Caco-2 (cell line): ENCODE measurements around the gene YPEL3. TPM values are rescaled to one million over a fixed set of nuclear protein-coding genes. Genes with fewer than 3 reads are reported as not detected.

ENCODE experiments used
- BruUV-seq: library from RNA; stranded (reverse); fragments of 400-500 nt; replicated peaks from 2 replicates; lab custom pipeline; 2021; lab: Mats Ljungman, UMichigan
- CTCF ChIA-PET: fragments of 300-600 bp; sonication (Branson Sonifier 250); formaldehyde crosslinking; loops from one replicate; lab custom pipeline; 2022; ENCODE audit warnings: antibody characterized with exemption; lab: Charles Lee
- POLR2A ChIA-PET: fragments of 300-600 bp; sonication (Branson Sonifier 250); formaldehyde crosslinking; loops from one replicate; lab custom pipeline; 2022; ENCODE audit warnings: antibody characterized with exemption; lab: Charles Lee
- DNase-seq, 2 experiments: peaks; one replicate each; pipeline versions ENCODE4 v3.0.0 to v3.0.0-alpha.2; 2020 to 2022
- H3K27me3 ChIP-seq: replicated peaks from 2 replicates; pipeline ENCODE4 v1.6.0; 2011; ENCODE audit warnings: low read length; ENCODE audit not compliant: control insufficient read depth, insufficient read depth
- H3K36me3 ChIP-seq: 2 replicates; pipeline ENCODE4 v1.5.1; 2011; ENCODE audit warnings: low read length; ENCODE audit not compliant: control insufficient read depth, insufficient read depth
- H3K4me1 ChIP-seq: fragments of 250-450 bp; sonication (Bioruptor Pico); 2 replicates; pipeline ENCODE4 v1.5.1; 2020; ENCODE audit warnings: mild to moderate bottlenecking
- H3K4me3 ChIP-seq: 2 replicates; pipeline ENCODE4 v1.5.1; 2011; ENCODE audit warnings: low read depth, mild to moderate bottlenecking, control low read depth, low read length
- H3K9me3 ChIP-seq: fragments of 250-450 bp; sonication (Bioruptor Pico); 2 replicates; pipeline ENCODE4 v1.5.1; 2020; ENCODE audit warnings: mild to moderate bottlenecking, moderate library complexity
- H3K27ac Mint-ChIP-seq: one replicate; pipeline ENCODE4 v1.8.0; 2022; ENCODE audit warnings: mixed read lengths; ENCODE audit not compliant: unreplicated experiment
- H3K27me3 Mint-ChIP-seq: one replicate; pipeline ENCODE4 v1.8.0; 2022; ENCODE audit warnings: mixed read lengths; ENCODE audit not compliant: insufficient read depth, unreplicated experiment
- H3K36me3 Mint-ChIP-seq: one replicate; pipeline ENCODE4 v1.8.0; 2022; ENCODE audit warnings: mild to moderate bottlenecking, mixed read lengths; ENCODE audit not compliant: insufficient read depth, unreplicated experiment
- H3K4me1 Mint-ChIP-seq: one replicate; pipeline ENCODE4 v1.8.0; 2022; ENCODE audit warnings: low read depth, mixed read lengths; ENCODE audit not compliant: unreplicated experiment
- H3K4me3 Mint-ChIP-seq: one replicate; pipeline ENCODE4 v1.8.0; 2022; ENCODE audit warnings: mild to moderate bottlenecking, moderate library complexity, mixed read lengths; ENCODE audit not compliant: unreplicated experiment
- H3K9me3 Mint-ChIP-seq: one replicate; pipeline ENCODE4 v1.8.0; 2022; ENCODE audit warnings: mixed read lengths; ENCODE audit not compliant: unreplicated experiment
- CTCF ChIP-seq, 2 experiments: fragments of 200-600 bp in 1 of 2; IDR thresholded peaks; 1 replicate in 1 of 2; 2 replicates in 1 of 2; pipeline versions ENCODE4 v1.5.1 to v1.8.0; 2011 to 2022; ENCODE audit warnings: antibody characterized with exemption in 1 of 2, control low read depth in 1 of 2, inconsistent platforms in 1 of 2, low read depth in 1 of 2, low read length in 1 of 2, mild to moderate bottlenecking in 1 of 2, moderate library complexity in 1 of 2; ENCODE audit not compliant: insufficient read depth in 1 of 2, severe bottlenecking in 1 of 2, unreplicated experiment in 1 of 2
- intact Hi-C: fragments of 100-400 bp; cut with micrococcal nuclease; formaldehyde crosslinking; loops from one replicate; pipeline ENCODE4 v1.10.0; 2022; ENCODE audit not compliant: unreplicated experiment
- total RNA-seq: library from RNA; stranded (reverse); gene quantifications from 2 replicates; pipeline ENCODE4 v1.2.3, GENCODE V29; 2022

The YPEL3 gene
- total RNA-seq, 1 experiment from 2014 or later: 26.3 TPM

- BruUV-seq: no TSS peak
- peaks cover 6% of the 10 kb centered on the region for H3K4me1 Mint-ChIP-seq
- no peak for TF ChIP-seq CTCF (IDR thresholded peaks at IDR 0.05; ENCODE audit: insufficient read depth in 1 of 2, low read depth in 1 of 2, low read length in 1 of 2, severe bottlenecking in 1 of 2, unreplicated experiment in 1 of 2)
- H3K27me3 ChIP-seq: no peaks in the 10 kb centered on the region
- peaks cover 15% of the 10 kb centered on the region for H3K36me3 Mint-ChIP-seq
- peak overlapping the region; percentile 92 for H3K4me3 ChIP-seq
- peak overlapping the region; percentile 84 for H3K27ac Mint-ChIP-seq
- POLR2A ChIA-PET: no interaction called here
- peak overlapping the region; percentile 85 for H3K4me3 Mint-ChIP-seq
- H3K36me3 ChIP-seq: peaks cover 1% of the 10 kb centered on the region; the same call in 1 of the 2 replicates
- peak in 1 of 2 experiments; percentile 48 for DNase-seq
- CTCF ChIA-PET: interaction anchor here (1.5 kb wide), 1 partner anchor 61 kb away, joined by 4 read pairs; the partner anchor contains the start of gene CORO1A
- H3K4me1 ChIP-seq: peaks cover 7% of the 10 kb centered on the region
- H3K9me3 Mint-ChIP-seq: no peaks in the 10 kb centered on the region
- no peaks in the 10 kb centered on the region for H3K27me3 Mint-ChIP-seq
- intact Hi-C loops: loop anchor here (2.0 kb wide), 1 partner anchor 20 kb away; no protein-coding TSS in a partner anchor
- H3K9me3 ChIP-seq: no peaks in the 10 kb centered on the region
These were observed 26.7 kb upstream of the YPEL3 start for GRCh38 chr16:30122604-30123160.

GRCh38 chr16:30121741-30122571 is 25.9 kb upstream of the YPEL3 start:
- no peaks in the 10 kb centered on the region for H3K27me3 Mint-ChIP-seq
- intact Hi-C loops: loop anchor here (2.0 kb wide), 1 partner anchor 21 kb away; no protein-coding TSS in a partner anchor
- DNase-seq: no peak
- no peaks in the 10 kb centered on the region for H3K9me3 ChIP-seq
- ChIA-PET POLR2A (no interaction called here), CTCF (no interaction called here)
- H3K9me3 Mint-ChIP-seq: no peaks in the 10 kb centered on the region
- H3K4me3 ChIP-seq: peak overlapping the region; percentile 92
- peak overlapping the region; percentile 85 for H3K4me3 Mint-ChIP-seq
- H3K36me3 Mint-ChIP-seq: peaks cover 15% of the 10 kb centered on the region
- BruUV-seq: no TSS peak
- H3K27ac Mint-ChIP-seq: peak overlapping the region; percentile 84
- peaks cover 1% of the 10 kb centered on the region; the same call in 1 of the 2 replicates for H3K36me3 ChIP-seq
- H3K4me1 Mint-ChIP-seq: peaks cover 6% of the 10 kb centered on the region
- no peak for TF ChIP-seq CTCF (IDR thresholded peaks at IDR 0.05; ENCODE audit: insufficient read depth in 1 of 2, low read depth in 1 of 2, low read length in 1 of 2, severe bottlenecking in 1 of 2, unreplicated experiment in 1 of 2)
- no peaks in the 10 kb centered on the region for H3K27me3 ChIP-seq
- H3K4me1 ChIP-seq: peaks cover 7% of the 10 kb centered on the region

GRCh38 chr16:30120340-30121105 is 24.5 kb upstream of the YPEL3 start:
- Histone ChIP-seq H3K27me3 (no peaks in the 10 kb centered on the region), H3K9me3 (no peaks in the 10 kb centered on the region), H3K4me1 (peaks cover 7% of the 10 kb centered on the region), H3K36me3 (peaks cover 1% of the 10 kb centered on the region; the same call in 1 of the 2 replicates), H3K4me3 (no peak overlapping the region)
- intact Hi-C loops: no loop called here
- Mint-ChIP-seq H3K36me3 (peaks cover 15% of the 10 kb centered on the region), H3K27ac (no peak overlapping the region), H3K27me3 (no peaks in the 10 kb centered on the region), H3K4me3 (peak overlapping the region; percentile 45), H3K9me3 (no peaks in the 10 kb centered on the region), H3K4me1 (peaks cover 6% of the 10 kb centered on the region)
- no peak for TF ChIP-seq CTCF (IDR thresholded peaks at IDR 0.05; ENCODE audit: insufficient read depth in 1 of 2, low read depth in 1 of 2, low read length in 1 of 2, severe bottlenecking in 1 of 2, unreplicated experiment in 1 of 2)
- CTCF ChIA-PET: interaction anchor here (0.6 kb wide), 1 partner anchor 10 kb away, joined by 3 read pairs; no protein-coding TSS in a partner anchor
- BruUV-seq: no TSS peak
- DNase-seq: peak; percentile 47 to 61
- POLR2A ChIA-PET: interaction anchor here (0.6 kb wide), 1 partner anchor 34 kb away, joined by 4 read pairs; no protein-coding TSS in a partner anchor
